NCI-H1105 (cell line): ENCODE results near the gene SPSB4.
"Not testable (repeated sequence)": the region's sequence is repeated elsewhere in the genome, so short reads cannot be mapped to it uniquely, and the experiment has no call there.

Source experiments
- DNase-seq: peaks from one replicate; lab custom pipeline; 2025; lab: John Stamatoyannopoulos, UW

Gene SPSB4

DNA sequence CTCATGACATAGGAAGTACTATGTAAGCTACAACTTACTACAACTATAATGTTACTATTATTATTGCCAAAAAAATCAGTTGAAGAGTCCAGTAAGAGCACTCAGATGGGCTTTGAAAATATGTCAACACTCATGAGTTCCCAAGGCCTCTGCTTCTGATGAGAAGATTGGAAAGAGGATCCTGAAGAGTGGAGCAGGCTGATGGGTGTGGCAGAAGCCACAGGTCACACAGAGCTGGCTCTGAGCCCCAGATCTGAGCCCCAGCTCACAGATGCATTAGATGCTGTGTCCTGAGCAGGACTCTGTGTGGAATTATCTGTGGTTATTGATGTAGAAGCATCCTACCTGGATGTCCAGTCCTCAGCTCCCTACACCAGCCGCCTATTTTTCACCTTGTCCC lies 65.6 kb downstream of the SPSB4 start:
- DNase-seq: no peak

DNA sequence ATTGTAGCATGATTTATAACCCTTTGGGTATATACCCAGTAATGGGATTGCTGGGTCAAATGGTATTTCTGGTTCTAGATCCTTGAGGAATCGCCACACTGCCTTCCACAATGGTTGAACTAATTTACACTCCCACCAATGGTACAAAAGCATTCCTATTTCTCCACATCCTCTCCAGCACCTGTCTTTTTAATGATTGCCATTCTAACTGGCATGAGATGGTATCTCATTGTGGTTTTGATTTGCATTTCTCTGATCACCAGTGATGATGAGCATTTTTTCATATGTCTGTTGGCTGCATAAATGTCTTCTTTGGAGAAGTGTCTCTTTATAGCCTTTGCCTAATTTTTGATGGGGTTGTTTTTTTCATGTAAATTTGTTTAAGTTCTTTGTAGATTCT lies 66.8 kb downstream of the SPSB4 start:
- not testable (repeated sequence) for DNase-seq

DNA sequence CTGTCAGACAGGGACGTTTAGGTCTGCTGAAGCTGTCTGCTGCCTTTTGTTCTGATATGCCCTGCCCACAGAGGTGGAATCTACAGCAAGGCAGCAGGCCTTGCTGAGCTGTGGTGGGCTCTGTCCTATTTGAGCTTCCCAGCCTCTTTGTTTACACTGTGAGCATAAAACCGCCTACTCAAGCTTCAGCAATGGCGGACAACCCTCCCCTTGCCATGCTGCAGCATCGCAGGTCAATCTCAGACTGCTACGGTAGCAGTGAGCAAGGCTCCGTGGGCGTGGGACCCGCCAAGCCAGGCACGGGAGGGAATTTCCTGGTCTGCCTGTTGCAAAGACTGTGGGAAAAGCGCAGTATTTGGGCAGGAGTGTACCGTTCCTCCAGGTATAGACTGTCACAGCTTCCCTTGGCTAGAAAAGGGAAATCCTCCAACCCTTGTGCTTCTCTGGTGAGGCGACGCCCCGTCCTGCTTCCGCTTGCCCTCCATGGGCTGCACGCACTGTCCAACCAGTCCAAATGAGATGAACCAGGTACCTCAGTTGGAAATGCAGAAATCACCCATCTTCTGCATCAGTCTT lies 71.4 kb downstream of the SPSB4 start:
- DNase-seq: no peak

DNA sequence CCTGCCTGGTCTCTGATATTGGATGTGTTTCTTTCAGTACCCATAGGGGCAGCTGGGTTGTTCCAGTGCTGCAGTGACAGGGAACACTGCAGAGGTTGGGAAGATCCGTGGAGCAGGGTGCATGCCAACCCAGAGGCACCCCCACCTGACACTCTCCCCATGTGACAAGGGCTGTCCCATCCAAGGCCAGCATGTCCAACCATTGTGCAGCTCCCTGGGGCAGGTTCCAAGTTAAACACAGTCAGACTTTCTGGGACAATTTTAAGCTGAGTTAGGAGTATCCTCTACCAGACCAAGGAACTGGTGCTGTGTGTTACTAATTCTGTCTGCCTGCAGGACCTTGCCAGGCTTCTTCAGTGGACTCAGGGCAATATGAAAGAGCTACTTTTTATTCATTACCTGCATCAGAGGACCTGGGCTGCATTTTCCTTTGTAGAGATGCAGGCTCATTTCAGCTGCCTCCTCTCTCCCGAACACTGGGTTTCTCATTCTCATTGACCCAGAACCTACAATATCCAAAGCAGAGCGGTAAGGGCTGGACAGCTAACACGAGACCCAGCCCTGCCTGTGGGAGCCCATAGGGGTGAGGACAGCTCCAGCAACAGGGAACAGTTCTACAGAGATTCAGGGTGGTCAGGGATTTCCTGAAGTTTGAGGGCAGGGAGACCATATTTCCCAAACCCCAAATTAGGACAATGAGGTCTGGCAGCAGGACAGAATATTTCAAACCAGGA lies 72.7 kb downstream of the SPSB4 start:
- no peak for DNase-seq

DNA sequence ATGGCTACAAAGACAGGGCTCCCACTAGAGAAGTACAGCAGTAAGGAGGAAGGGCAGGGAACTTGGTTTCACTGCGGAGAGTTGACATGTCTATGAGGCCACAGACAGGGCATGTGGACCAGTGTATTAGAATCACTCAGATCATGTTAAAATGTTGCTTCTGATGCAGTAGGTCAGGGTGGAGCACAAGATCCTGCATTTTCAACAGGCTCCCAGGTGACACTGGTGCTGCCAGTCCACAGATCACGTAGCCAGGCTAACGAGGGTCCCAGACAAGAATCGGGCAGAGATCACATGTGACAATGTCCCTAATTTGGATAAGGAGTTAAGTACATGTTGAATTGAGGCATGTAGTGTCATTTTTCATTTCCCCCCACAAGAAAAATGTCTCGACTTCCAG lies 73.6 kb downstream of the SPSB4 start:
- DNase-seq: no peak

DNA sequence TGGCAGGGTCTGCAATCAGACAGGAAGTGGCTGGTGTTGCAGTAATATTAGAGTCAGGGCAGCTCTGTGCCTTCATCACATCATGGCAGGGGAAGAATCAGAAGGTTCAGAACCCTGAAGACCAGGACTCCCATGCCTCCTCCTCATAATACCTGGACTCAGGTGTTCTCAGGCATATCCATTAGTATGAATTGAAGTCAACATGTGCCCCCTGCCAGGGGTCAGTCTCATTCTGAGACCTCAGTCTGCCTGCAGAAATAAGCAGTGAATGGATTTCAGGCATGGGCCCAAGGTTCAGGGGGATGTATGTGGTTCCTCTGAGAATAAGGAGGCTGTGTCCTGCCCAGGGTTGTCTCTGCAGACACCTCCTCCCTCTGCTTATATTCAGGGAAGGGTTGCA lies 74.2 kb downstream of the SPSB4 start:
- no peak for DNase-seq

DNA sequence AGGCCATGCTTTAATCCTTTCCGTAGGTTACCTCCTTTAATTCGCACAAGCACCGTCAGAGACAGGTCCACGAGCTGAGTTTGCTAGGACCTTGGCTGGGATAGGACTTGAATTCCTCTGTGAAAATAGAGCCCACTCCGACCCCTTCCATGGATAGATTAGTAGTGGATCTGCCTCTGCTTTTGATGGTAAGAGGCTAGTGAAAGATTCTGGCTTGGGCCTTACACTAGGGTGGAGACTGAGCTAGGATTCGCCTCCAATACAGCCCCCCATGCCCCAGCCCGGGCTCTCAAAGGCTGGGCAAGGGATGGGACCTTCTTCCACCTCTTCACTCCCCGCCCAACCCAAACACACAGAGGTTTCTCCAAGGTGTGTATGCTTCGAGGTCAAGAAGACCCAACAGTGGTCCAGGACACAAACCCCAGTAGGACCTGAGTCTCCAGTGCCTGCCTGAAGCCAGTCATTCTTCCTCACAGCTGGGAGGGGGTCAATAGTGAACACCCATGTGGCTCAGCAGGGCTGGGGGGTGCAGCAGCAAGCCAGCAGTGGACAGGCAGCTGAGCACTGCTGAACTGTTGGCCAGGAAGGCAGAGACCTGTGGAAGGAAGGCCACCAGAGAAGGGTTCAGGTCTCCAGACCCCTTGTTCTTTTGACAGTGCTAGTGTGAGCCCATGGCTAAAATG lies 75.7 kb downstream of the SPSB4 start:
- DNase-seq: no peak

DNA sequence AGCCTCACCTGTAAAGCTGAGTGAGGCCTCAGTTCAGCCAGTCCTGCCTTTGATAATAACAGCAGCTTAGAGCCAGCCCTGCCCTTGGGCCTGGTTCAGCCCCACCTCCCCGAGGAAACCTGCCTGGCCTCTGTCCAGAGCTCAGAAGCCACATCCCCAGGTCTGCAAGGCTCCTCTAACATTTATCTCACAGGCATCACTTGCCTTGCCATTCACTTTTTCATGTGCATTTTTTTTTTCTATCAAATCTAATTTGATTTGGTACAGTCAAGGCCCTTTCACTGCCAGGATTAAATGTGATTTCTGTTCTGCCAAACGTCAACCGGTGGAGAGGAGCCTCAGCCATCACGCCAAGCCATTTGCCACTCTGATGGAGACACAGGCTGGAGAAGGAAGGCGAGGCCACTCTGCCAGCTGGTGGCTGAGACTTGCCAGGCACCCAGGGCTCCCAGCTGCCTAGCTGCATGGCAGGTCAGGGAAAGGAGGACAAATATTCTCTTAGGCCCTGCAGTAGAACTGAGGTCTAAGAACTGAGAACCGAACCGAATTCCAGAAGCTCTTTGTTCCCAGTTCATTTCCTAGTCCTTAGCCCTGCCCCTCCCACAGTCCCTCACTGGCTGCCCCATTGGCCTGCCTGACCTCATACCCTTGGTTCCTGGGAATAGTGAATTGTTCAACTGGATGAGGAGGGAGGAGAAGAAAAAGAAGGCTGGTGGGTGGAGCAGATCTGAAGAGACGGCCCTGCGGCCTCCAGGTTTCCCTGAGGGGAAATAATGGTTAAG lies 76.4 kb downstream of the SPSB4 start:
- DNase-seq: no peak

DNA sequence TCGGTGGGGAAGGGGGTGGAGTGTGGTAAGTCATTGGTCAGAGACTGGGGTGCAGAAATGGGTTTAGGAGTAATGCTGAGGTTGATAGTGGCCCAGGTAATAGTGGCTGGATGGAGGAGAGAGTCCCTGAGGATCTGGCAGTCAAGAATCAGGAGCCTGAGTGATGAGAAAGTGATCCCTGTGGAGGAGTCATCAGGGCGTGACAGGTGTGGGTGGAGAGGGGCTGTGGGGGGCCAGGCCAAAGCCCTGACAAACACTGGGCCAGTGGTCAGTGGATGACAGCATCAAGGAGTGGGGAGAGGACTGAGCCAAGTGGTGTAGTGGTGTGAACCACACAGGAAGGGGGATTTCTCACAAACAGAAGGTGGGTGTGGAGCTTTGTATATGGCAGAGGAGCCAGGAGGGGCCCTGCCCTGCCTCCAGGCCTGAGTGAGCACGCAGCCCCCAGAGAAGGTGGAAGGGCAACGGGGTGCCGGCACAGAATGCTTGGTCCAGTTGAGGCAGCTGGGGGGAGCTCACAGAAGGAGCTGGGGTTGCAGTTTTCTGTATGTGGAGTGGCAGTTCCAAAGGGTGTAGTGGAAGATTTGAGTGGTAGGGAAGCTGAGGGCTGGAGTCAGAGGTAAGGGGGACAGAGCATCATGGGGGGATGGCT lies 77.1 kb downstream of the SPSB4 start:
- no peak for DNase-seq

DNA sequence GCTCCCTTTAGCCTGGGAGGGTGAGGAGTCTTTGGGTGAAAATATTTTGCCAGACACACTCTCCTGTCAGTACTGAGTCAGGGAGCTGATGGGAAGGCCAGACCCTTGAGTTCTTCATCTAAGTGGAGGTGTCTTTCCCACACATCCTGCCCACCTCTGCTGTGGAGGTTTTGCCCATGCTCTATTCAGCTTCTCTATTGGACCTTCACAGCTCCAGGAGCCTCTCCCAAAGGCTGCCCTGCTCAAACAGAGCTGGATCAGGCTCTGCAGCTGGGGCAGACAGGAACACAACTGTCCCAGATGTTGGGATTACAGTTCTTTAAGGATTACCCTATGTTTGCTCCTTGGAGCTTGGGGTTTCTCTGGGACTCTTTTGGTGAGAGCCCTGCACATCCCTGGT lies 77.9 kb downstream of the SPSB4 start:
- no peak for DNase-seq

DNA sequence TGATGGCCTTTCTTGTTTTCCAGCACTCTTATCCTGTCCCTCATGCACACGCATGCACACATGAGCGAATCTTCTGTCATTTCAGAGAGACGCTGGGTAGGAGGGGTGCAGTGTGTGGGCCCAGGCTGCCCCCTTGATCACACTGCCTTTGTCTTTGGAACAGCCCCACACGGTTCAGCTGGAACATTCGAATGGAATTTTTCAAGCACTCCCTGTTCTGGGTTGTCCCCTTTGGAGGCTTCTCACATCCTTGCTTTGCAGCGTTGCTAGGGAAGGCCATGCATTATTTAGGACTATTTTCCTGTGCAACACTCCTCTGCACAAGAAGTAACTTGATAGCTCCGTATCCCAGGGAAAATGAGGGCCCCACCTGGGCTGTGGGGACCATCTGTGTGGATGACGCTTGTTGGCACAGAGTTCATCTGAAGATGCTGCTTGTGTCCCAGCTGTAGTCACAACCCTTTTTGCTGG lies 78.4 kb downstream of the SPSB4 start:
- no peak for DNase-seq

DNA sequence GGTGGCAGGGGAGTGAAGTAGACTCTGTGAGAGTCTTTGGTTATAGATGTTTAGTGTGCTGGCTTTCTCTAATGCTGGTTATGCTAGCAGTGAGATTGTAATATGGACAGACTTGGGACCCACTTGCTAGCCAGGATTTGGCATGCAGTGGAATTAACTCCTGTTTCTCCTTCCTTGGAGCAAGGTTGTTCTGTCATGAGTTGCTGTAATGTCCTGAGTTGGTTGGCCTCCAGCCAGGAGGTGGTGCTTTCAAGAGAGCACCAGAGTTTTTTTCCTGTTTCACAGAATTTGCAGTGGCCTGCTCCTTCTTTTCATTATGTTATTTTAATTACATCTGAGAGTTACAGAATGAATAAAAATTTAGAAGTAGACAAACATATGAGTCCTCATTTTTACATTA lies 92.4 kb downstream of the SPSB4 start:
- no peak for DNase-seq

DNA sequence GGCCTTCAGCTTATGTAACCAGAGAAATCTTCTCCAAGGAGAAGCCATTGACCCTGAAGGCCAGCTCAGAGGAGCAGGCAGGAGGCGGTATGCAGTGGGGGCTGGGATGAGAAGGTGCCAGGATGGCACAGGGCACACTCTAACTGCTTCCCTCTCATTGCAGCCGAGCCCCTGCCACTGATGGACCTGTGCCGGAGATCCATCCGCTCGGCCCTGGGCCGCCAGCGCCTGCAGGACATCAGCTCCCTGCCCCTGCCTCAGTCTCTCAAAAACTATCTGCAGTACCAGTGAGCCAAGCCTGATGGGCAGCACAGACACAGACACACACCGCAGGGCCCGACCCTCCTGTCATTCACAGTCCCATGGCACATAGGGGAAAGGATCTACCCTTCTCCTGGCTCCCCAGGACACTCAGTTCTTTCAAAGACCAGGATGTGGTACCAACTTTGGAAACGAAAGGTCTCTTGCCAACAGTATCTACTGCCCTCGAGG lies 95.9 kb downstream of the SPSB4 start:
- no peak for DNase-seq

DNA sequence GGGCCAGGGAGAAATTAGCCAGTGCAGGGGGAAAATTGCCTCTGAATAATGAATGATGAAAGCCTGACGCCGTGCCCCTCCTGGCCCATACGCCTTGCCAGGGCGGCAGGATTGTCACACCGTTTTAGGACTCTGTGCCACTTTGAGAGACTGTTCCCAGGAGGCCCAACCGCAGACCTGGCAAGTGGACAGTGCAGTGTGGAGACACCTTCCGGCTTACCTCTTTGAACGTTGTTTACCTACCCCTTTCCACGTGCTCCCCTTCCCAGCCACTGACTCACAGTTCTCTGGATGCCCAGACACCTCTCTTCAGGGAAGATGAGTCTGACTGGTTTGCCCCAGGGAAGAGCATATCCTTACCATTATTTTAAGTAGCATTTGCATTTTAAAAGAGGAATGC lies 96.5 kb downstream of the SPSB4 start:
- no peak for DNase-seq

DNA sequence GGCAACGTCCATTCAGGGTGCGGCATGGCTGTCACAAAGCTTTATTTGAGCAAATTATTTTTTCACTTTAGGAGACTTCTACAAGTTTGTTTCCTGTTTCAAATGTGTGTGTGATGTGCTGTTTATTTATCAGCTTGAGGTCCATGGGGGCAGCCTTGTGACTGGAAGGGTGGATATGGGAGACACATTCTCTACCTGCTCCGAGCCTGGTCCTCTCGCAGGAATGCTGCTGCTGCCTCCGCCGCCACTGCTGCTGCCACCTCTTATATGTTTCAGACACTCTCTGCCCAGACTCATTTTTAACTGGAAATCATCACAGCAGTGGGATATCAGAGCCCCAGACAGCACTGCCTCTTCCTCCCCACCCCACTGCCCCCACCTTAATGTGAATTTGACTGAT lies 97.0 kb downstream of the SPSB4 start:
- no peak for DNase-seq

DNA sequence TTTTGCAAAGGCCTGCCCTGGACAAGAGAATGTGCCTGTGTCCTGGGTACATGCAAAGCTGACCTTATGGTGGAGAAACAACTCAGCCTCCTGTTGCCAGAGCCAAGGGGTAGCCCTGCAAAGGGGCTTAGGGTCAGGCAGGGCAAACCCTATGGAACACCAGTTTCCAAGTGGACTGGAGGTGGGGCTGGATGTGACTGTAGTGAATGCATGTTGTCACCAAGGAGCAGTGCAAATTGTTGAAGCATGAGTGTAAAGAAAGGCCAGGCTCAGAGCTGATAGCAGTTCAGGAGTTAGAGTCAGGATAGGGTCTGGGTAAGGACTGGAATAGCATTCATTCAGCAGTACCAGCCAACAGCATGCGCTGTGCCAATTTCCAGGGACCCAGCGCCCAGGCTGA lies 97.6 kb downstream of the SPSB4 start:
- DNase-seq: no peak

DNA sequence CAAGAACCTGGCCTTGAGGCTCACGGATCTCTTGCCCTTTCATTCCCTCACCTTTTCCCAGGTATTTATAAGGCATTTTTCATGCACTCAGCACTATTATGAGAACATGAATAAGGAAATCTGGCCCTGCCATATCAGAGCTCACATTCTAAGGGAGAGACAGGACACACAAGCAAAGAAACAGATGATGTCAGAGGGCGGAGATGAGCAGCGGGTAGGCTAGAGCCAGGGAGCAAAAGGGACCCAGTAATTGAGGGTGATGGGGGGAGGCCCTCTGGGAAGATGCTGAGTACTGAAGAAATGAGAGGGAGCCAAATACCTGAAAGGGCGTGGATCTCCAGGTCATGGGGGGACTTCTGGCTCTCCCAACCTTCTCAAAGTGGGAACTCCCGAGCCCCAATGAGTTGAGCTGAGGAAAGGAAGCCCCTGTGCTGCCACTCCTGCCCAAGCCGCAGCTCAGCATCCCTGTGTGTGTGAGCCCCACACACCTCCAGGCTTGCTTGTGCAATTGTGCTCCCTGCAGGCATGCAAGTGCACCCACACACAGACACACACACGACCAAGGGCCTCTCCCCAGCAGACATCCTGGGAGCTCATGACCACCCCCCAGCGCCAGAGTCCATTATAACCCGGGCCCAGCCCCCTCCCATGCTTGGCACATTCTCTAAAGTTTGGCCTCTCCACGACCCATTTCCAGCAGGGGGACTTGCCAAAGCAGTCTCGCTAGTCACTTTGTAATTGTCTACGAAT lies 99.1 kb downstream of the SPSB4 start:
- DNase-seq: no peak

DNA sequence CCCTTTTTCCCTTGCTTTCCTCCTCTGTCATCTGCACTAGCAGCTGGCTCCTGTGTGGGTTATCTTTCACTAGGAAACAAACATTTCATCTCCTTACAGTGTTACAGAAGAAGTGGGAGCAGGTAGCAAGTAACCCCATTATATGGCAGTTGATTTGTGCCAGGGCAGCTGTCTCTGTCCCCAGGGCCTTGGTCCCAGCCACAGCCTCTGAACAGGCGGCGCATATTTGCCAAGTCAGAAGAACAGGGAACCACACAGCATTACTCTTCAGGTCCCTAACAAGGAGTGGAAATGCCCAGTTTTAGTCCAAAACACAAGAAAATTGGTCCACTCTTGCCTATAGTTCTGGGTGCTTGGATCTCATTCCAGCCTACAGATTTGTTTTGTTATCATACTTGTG lies 99.8 kb downstream of the SPSB4 start:
- no peak for DNase-seq

DNA sequence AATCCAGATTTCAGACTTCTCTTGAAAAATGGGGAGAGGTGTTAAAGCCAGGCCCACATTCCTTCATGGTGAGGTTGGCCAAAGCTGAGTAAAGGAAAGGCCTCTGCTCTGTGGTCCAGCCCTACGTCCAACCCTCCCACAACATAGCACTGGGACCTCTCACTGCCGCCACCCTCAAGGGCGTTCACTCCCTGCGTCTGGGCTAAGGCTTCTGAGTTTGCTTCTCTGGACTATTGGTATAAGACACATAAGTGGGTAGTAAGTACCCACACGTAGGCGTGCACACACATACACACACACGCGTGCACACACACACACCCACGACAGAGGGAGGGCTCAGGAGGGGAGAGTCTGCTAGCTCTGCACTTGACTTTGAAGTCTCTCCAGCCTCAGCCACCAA lies 100.3 kb downstream of the SPSB4 start:
- no peak for DNase-seq

DNA sequence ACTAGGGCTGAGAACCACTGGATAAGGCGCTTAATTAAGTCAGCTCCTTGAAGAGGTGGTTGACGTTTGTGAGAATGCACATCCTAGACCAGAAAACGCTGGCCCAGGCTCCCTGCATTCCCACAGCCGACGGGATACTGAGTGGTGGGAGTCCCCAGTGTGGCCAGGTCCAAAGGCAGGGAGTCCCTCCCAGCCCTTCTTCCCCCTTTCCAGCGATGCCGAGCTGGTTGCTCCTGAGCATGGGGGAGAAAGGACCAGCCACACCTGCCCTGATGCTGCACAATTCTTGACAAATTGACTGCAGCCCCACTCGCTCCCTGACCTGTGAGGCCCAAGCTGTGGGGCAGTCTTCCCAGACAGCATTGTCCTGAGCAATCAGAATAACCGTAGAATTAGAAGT lies 101.0 kb downstream of the SPSB4 start:
- DNase-seq: no peak
